K562 (cell line): Measurements from ENCODE around the gene CKAP5. TPM values are rescaled to one million over a fixed set of nuclear protein-coding genes. Genes with fewer than 3 reads are reported as not detected.

Experiments
- ATAC-seq: fragments of 200-7000 bp; cut with Tn5 transposase; 3 replicates; pipeline ENCODE4 v1.9.1; 2020; ENCODE audit warnings: moderate library complexity
- BruUV-seq: library from RNA; stranded (reverse); fragments of 400-500 nt; replicated peaks from 2 replicates; lab custom pipeline; 2021; lab: Mats Ljungman, UMichigan
- CTCF ChIA-PET: fragments of 300-600 bp; formaldehyde crosslinking; extraction: SDS; loops from one replicate; lab custom pipeline; 2021; ENCODE audit warnings: low intra/inter-chr PET ratio; lab: Yijun Ruan, JAX
- POLR2A ChIA-PET: fragments of 300-600, 350-650 bp; sonication (Branson Sonifier 250); formaldehyde crosslinking; extraction: SDS; loops from one replicate; lab custom pipeline; 2021; ENCODE audit warnings: antibody characterized with exemption, inconsistent platforms; lab: Yijun Ruan, JAX
- DNase-seq, 4 experiments: peaks; one replicate each; pipeline versions ENCODE4 v3.0.0 to v3.0.0-alpha.2; 2011 to 2018; ENCODE audit warnings: low spot score in 3 of 4, mixed read lengths in 3 of 4; ENCODE audit errors: extremely low read depth in 1 of 4
- FAIRE-seq: peaks from 2 replicates; lab custom pipeline; 2011; peaks lifted over from hg19 to GRCh38; lab: Jason Lieb, UNC
- H2AFZ ChIP-seq: 2 replicates; pipeline ENCODE4 v1.6.0; 2011; ENCODE audit warnings: low read depth, low read length, control low read depth, inconsistent platforms
- H3K27ac ChIP-seq: fragments of 200-600 bp; 3 replicates; pipeline ENCODE4 v1.8.0; 2011; ENCODE audit warnings: low read depth, mild to moderate bottlenecking, control low read depth, inconsistent platforms, low read length, moderate library complexity, mixed read lengths; ENCODE audit errors: extremely low read depth
- H3K27me3 ChIP-seq, 2 experiments: fragments of 300-600 bp in 1 of 2; 2 replicates in 1 of 2; 3 replicates in 1 of 2; pipeline versions ENCODE4 v1.6.0 to v1.8.0; 2011; ENCODE audit warnings: inconsistent platforms in 2 of 2, low read length in 2 of 2, mild to moderate bottlenecking in 1 of 2, mixed read lengths in 1 of 2, moderate library complexity in 1 of 2; ENCODE audit not compliant: control insufficient read depth in 2 of 2, insufficient read depth in 2 of 2
- H3K36me3 ChIP-seq: fragments of 300-600 bp; 3 replicates; pipeline ENCODE4 v1.8.0; 2011; ENCODE audit warnings: mild to moderate bottlenecking, low read length, inconsistent platforms; ENCODE audit not compliant: control insufficient read depth, insufficient read depth
- H3K4me1 ChIP-seq, 2 experiments: fragments of 200-600 bp in 1 of 2; replicated peaks in 1 of 2; 2 replicates in 1 of 2; 3 replicates in 1 of 2; pipeline versions ENCODE4 v1.5.1 to v1.8.0; 2011; ENCODE audit warnings: inconsistent platforms in 2 of 2, low read length in 2 of 2, mild to moderate bottlenecking in 1 of 2, mixed read lengths in 1 of 2, moderate library complexity in 1 of 2; ENCODE audit not compliant: control insufficient read depth in 2 of 2, insufficient read depth in 2 of 2
- H3K4me2 ChIP-seq: 2 replicates; pipeline ENCODE4 v1.6.1; 2011; ENCODE audit warnings: low read length, control low read depth, inconsistent platforms, mixed read lengths; ENCODE audit not compliant: insufficient read depth
- H3K4me3 ChIP-seq: fragments of 200-600 bp; sonication (generic), shearing (Covaris generic); 2 replicates; pipeline ENCODE4 v1.5.1; 2016; ENCODE audit warnings: control low read depth, inconsistent platforms
- H3K79me2 ChIP-seq: fragments of 200-600 bp; 3 replicates; pipeline ENCODE4 v1.8.0; 2011; ENCODE audit warnings: low read length, inconsistent platforms; ENCODE audit not compliant: control insufficient read depth, insufficient read depth
- H3K9ac ChIP-seq, 2 experiments: 2 replicates each; pipeline versions ENCODE4 v1.6.0 to v1.6.1; 2011; ENCODE audit warnings: low read depth in 2 of 2, low read length in 2 of 2, control low read depth in 1 of 2, inconsistent platforms in 1 of 2, mild to moderate bottlenecking in 1 of 2, mixed read lengths in 1 of 2; ENCODE audit not compliant: insufficient read depth in 1 of 2
- H3K9me1 ChIP-seq: one replicate; pipeline ENCODE4 v1.6.0; 2011; ENCODE audit warnings: inconsistent platforms, mild to moderate bottlenecking, low read length, moderate library complexity; ENCODE audit not compliant: control insufficient read depth, insufficient read depth
- H3K9me3 ChIP-seq: replicated peaks from 2 replicates; pipeline ENCODE4 v1.5.1; 2011; ENCODE audit warnings: low read depth, low read length, inconsistent platforms; ENCODE audit not compliant: control insufficient read depth, insufficient read depth
- H4K20me1 ChIP-seq: replicated peaks from 2 replicates; pipeline ENCODE4 v1.6.1; 2011; ENCODE audit warnings: low read length, inconsistent platforms, mixed read lengths; ENCODE audit not compliant: control insufficient read depth, insufficient read depth
- ADNP ChIP-seq: fragments of 200-800 bp; sonication (Bioruptor generic); IDR thresholded peaks from 2 replicates; pipeline ENCODE4 v1.6.1; 2016; ENCODE audit warnings: missing genetic modification characterization, missing compliant biosample characterization
- BRD9 ChIP-seq: fragments of 450-650 bp; IDR thresholded peaks from 2 replicates; pipeline ENCODE4 v1.6.1; 2018; ENCODE audit warnings: low read depth; ENCODE audit not compliant: partially characterized antibody
- CHD2 ChIP-seq: IDR thresholded peaks from 2 replicates; pipeline ENCODE4 v1.6.1; 2011; ENCODE audit warnings: low read depth, low read length
- CREB3L1 ChIP-seq: fragments of 450-650 bp; IDR thresholded peaks from 2 replicates; pipeline ENCODE4 v1.6.1; 2014; ENCODE audit warnings: low read depth, mild to moderate bottlenecking, moderate library complexity, borderline replicate concordance
- GTF2E2 ChIP-seq: fragments of 200-800 bp; sonication (Bioruptor generic); IDR thresholded peaks from 2 replicates; pipeline ENCODE4 v1.6.1; 2016; ENCODE audit warnings: missing genetic modification characterization, missing compliant biosample characterization
- HDAC3 ChIP-seq: fragments of 450-650 bp; IDR thresholded peaks from 2 replicates; pipeline ENCODE4 v1.6.1; 2018; ENCODE audit warnings: borderline replicate concordance, mild to moderate bottlenecking, moderate library complexity; ENCODE audit not compliant: partially characterized antibody
- HDGF ChIP-seq: fragments of 450-650 bp; IDR thresholded peaks from 2 replicates; pipeline ENCODE4 v1.6.1; 2016
- KLF13 ChIP-seq: fragments of 450-650 bp; IDR thresholded peaks from 2 replicates; pipeline ENCODE4 v1.6.1; 2016; ENCODE audit warnings: missing genetic modification characterization, low read depth, mild to moderate bottlenecking, missing compliant biosample characterization, moderate library complexity, borderline replicate concordance
- RUNX1 ChIP-seq: sonication (generic); IDR thresholded peaks from 2 replicates; pipeline ENCODE4 v1.6.1; 2016; ENCODE audit warnings: antibody characterized with exemption, low read depth
- SAFB ChIP-seq: fragments of 200-400 bp; formaldehyde crosslinking; IDR thresholded peaks from 2 replicates; pipeline ENCODE4 v1.6.1; 2017; ENCODE audit warnings: low read depth, low read length, borderline replicate concordance
- TAF9B ChIP-seq: fragments of 450-650 bp; IDR thresholded peaks from 2 replicates; pipeline ENCODE4 v1.6.1; 2018; ENCODE audit warnings: mild to moderate bottlenecking; ENCODE audit not compliant: partially characterized antibody
- TCF3 ChIP-seq: sonication (generic); formaldehyde crosslinking; IDR thresholded peaks from 2 replicates; pipeline ENCODE4 v1.4.0; 2020; ENCODE audit warnings: mild to moderate bottlenecking, missing genetic modification reagents
- TRIM24 ChIP-seq, 2 experiments: fragments of 450-650 bp; IDR thresholded peaks; 2 replicates each; pipeline ENCODE4 v1.6.1; 2016
- ZNF224 ChIP-seq: sonication (generic); formaldehyde crosslinking; IDR thresholded peaks from 2 replicates; pipeline ENCODE4 v1.8.0; 2022; ENCODE audit warnings: mild to moderate bottlenecking, missing genetic modification reagents
- ZNF3 ChIP-seq: fragments of 250-450 bp; sonication (Bioruptor Pico); IDR thresholded peaks from 2 replicates; pipeline ENCODE4 v1.5.0; 2021; ENCODE audit warnings: mild to moderate bottlenecking, moderate library complexity
- WGBS: fragments of 100-300 bp; shearing (Covaris generic); methylation state at CpG from one replicate; pipeline ENCODE4 v1.1.6; 2016; ENCODE audit warnings: low coverage, mixed read lengths; ENCODE audit not compliant: insufficient coverage; ENCODE audit errors: missing lambda C conversion rate; 5-methylcytosine and 5-hydroxymethylcytosine counted together
- in situ Hi-C: fragments of 300-500 bp; cut with MboI; formaldehyde crosslinking; loops from 4 replicates; pipeline ENCODE4 v1.15.0; 2018; ENCODE audit warnings: inconsistent platforms, mixed read lengths
- intact Hi-C: fragments of 100-400 bp; cut with micrococcal nuclease; formaldehyde crosslinking; loops from 2 replicates; pipeline ENCODE4 v1.14.2; 2022
- polyA plus RNA-seq, 8 experiments: library from polyadenylated mRNA; depleted of rRNA in 4 of 8; stranded (reverse) in 5 of 8; unstranded in 3 of 8; fragments of >200 nt; fragmentation: Nextera tagmentation in 2 of 8; fragmentation: Illumina TruSeq in 1 of 8; extraction: Ambion mirVana in 2 of 8; extraction: Trizol in 1 of 8; gene quantifications; 2 replicates each; pipeline versions ENCODE4 v1.2.1 to v1.2.3, GENCODE V29; 2011 to 2014; ENCODE audit warnings: inconsistent platforms in 1 of 8, missing spikeins in 1 of 8
- total RNA-seq, 7 experiments: library from RNA; depleted of rRNA in 6 of 7; stranded (reverse); fragments of >200 nt in 6 of 7; fragmentation: Illumina TruSeq in 2 of 7; extraction: Trizol in 2 of 7; gene quantifications; 2 replicates each; pipeline versions ENCODE4 v1.2.1 to v1.2.3, GENCODE V29; 2011 to 2021; ENCODE audit warnings: low replicate concordance in 1 of 7
- TF ChIP-seq, protein P1 (sequence below): sonication (generic); formaldehyde crosslinking; IDR thresholded peaks from 2 replicates; pipeline ENCODE4 v1.8.0; 2023; ENCODE audit warnings: mild to moderate bottlenecking, missing genetic modification reagents

The CKAP5 gene
- total and polyA plus RNA-seq, 9 of the 15 experiments (the other 6 are each of a cell fraction or from before 2014, with no cell fraction given): 60.1 to 239 (median 139) TPM

GRCh38 chr11:46712874-46713576 lies 133.1 kb downstream of the CKAP5 start (continued):
- TF ChIP-seq ADNP (tag) (peak; percentile 57; the same call in 1 of the 2 replicates), ZNF3 (CRISPR knock-in tag) (no peak)
- TF ChIP-seq, protein P1, sequence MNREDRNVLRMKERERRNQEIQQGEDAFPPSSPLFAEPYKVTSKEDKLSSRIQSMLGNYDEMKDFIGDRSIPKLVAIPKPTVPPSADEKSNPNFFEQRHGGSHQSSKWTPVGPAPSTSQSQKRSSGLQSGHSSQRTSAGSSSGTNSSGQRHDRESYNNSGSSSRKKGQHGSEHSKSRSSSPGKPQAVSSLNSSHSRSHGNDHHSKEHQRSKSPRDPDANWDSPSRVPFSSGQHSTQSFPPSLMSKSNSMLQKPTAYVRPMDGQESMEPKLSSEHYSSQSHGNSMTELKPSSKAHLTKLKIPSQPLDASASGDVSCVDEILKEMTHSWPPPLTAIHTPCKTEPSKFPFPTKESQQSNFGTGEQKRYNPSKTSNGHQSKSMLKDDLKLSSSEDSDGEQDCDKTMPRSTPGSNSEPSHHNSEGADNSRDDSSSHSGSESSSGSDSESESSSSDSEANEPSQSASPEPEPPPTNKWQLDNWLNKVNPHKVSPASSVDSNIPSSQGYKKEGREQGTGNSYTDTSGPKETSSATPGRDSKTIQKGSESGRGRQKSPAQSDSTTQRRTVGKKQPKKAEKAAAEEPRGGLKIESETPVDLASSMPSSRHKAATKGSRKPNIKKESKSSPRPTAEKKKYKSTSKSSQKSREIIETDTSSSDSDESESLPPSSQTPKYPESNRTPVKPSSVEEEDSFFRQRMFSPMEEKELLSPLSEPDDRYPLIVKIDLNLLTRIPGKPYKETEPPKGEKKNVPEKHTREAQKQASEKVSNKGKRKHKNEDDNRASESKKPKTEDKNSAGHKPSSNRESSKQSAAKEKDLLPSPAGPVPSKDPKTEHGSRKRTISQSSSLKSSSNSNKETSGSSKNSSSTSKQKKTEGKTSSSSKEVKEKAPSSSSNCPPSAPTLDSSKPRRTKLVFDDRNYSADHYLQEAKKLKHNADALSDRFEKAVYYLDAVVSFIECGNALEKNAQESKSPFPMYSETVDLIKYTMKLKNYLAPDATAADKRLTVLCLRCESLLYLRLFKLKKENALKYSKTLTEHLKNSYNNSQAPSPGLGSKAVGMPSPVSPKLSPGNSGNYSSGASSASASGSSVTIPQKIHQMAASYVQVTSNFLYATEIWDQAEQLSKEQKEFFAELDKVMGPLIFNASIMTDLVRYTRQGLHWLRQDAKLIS (CRISPR knock-in tag): no peak

GRCh38 chr11:46711303-46711702 lies 134.8 kb downstream of the CKAP5 start:
- in situ Hi-C loops (no loop called here), intact Hi-C loops (no loop called here)
- ChIA-PET CTCF (no interaction called here), POLR2A (interaction anchor here (0.8 to 1.9 kb wide), 4 partner anchors 9 to 115 kb away, joined by 3 to 7 read pairs (median 3); partner anchors contain the start of gene ZNF408)
- Histone ChIP-seq H3K9me1 (no peaks in the 10 kb centered on the region), H3K27me3 (no peaks in the 10 kb centered on the region), H3K9me3 (no peaks in the 10 kb centered on the region), H3K79me2 (no peaks in the 10 kb centered on the region), H3K4me3 (no peak overlapping the region), H3K27ac (no peak overlapping the region), H4K20me1 (no peaks in the 10 kb centered on the region), H3K4me2 (no peak overlapping the region), H3K36me3 (peaks cover 11% of the 10 kb centered on the region; the same call in 1 of the 3 replicates), H3K4me1 (no peaks in the 10 kb centered on the region), H3K9ac (no peak overlapping the region), H2AFZ (no peak overlapping the region)
- ATAC-seq: no peak
- no TSS peak for BruUV-seq
- no peak for DNase-seq
- no peak for FAIRE-seq
- TF ChIP-seq GTF2E2 (tag): no peak
- TF ChIP-seq HDGF: no peak
- no peak for TF ChIP-seq TCF3 (CRISPR knock-in tag)
- TF ChIP-seq ZNF224 (CRISPR knock-in tag): no peak
- TF ChIP-seq SAFB: no peak
- TF ChIP-seq KLF13 (tag): no peak
- TF ChIP-seq CHD2: no peak
- TF ChIP-seq TRIM24 (IDR thresholded peaks at IDR 0.05): no peak
- no peak for TF ChIP-seq HDAC3
- TF ChIP-seq BRD9: no peak
- no peak for TF ChIP-seq TAF9B
- TF ChIP-seq RUNX1: no peak
- TF ChIP-seq CREB3L1: no peak
- WGBS: 49% methylated on average over 5 of the region's 5 CpGs
